ENCODE results near the gene DOCK8.

DOCK8 gene

GRCh38 chr9:459491-460444 is 245.1 kb downstream of the DOCK8 start:
- peak; percentile 15 for DNase-seq (ENCODE audit: low read depth, low spot score)

- no peak for DNase-seq (ENCODE audit: low read depth, low spot score)
Measured at GRCh38 chr9:462121-462520, 247.5 kb downstream of the DOCK8 start.

GRCh38 chr9:462606-463005 is 247.9 kb downstream of the DOCK8 start:
- DNase-seq (ENCODE audit: low read depth, low spot score), result no peak

DNA sequence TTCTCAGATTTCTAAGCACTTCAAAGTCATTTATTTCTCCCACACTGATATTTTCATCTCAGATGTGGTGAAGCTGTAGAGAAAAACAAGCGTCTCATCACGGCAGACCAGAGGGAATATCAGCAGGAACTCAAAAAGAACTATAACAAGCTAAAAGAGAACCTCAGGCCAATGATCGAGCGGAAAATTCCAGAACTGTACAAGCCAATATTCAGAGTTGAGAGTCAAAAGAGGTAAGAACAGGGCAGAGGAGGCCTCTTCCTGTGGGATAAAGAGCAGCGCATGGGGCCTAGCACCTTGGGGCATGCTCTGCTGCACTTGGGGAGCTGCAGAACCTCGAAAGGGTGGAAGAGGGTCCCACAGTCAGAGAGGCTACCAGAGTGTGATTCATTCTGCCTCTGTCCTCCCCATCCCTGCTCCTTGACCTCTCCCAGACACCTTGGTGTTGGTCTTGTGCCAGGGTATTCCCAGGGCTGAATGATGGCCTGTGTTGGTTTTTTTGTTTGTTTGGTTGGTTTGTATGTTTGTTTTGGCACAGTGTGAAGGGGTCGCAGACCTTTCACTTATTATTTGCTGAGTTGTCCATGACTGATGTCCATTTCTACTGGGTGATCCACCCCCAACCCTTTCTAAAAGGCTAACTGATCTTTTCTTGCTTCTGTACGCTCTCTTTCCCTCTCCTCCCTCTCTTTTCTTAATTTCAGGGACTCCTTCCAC is 248.9 kb downstream of the DOCK8 start:
- DNase-seq (ENCODE audit: low read depth, low spot score), result no peak

GRCh38 chr9:466747-467146 is 252.1 kb downstream of the DOCK8 start:
- no peak for DNase-seq (ENCODE audit: low read depth, low spot score)

DNA sequence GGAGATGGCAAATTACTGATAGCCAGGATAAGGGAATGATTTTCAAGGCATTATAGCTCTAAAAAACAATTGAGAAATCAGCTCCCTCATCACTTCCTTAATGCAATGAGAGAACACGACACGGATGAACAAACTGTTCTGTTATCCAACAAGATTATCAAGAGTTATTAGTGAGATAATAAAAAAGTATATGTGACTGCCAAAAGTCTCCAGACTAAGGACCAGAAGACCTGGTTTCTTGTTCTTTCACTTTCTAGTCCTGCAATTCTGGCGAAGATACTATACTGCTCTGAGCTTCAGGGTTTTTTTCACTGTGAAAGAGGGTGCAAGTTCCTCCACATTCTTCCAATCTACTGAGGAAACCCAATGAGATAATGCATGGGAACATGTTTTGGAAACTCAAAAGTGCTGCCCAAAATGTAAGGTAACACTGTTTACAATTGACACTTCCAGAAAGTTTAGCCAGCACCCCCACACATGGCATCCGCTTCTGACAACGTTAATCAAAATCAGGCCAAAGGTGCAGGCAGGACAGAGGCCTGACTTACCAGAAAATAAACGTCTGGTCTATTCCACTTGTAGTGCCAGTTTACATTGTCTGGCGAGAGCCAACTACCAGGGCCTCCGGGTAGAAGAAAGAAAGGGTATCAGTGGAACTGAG is 254.2 kb downstream of the DOCK8 start:
- peak; percentile 17 for DNase-seq (ENCODE audit: low read depth, low spot score)

DNA sequence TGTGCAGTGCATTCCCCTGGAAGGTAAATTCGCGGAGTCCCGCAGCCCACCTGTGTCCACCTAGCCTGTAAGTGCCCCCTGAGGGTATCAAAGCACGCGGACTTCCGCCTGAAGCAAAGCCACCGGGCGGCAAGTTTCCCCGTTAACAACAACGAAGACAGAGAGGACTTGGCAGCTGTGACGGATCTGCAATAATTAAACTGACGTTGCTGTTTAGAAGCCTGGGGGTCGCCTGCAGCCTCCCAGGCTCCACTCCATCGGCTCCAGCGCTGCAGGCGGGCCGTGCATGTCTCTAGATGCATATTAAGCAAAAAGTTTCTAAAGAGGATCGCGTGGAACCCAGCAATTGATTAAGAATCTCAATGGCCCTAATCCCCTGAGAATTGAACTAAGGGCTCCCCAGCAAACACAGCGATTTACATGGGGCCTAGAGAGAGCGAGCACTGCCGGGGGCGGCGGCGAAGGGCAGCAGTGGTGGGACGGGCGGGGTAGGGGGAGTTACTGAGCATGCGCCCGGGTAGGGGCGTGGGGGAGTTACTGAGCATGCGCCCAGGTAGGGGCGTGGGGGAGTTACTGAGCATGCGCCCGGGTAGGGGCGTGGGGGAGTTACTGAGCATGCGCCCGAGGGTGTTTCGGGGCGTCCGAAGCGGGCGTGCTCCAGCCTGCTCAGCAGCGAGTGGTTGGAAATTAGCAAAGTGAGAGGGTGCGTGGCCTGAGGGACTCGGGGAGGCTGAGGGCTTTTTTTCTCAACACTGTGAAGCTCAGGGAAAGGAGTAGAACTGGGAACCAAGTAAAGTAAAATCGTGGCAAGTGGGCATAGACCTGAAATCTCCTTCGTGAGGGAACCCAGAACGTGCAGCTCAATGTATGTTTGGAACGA is 255.2 kb downstream of the DOCK8 start:
- DNase-seq (ENCODE audit: low read depth, low spot score), result peak; percentile 89

GRCh38 chr9:470552-471194 is 256.0 kb downstream of the DOCK8 start:
- DNase-seq (ENCODE audit: low read depth, low spot score), result no peak

DNA sequence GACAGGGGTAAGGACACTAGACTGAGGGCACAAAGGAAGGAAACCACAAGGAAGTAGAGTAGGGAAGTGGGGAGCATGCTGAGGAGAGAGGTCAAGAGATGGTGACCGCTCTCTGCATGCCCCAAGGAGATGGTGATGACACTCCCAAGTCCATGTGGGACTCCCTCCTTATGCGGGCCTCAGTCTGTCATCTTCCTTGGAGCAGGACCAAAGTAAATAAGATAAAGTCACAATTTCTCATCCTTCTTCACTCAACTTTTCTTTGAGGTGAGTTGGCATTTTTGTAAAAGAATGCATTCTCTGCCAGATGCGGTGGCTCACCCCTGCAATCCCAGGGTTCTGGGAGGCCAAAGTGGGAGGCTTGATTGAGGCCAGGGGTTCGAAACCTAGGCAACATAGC is 256.7 kb downstream of the DOCK8 start:
- no peak for DNase-seq (ENCODE audit: low read depth, low spot score)

GRCh38 chr9:472479-473075 is 257.9 kb downstream of the DOCK8 start:
- no peak for DNase-seq (ENCODE audit: low read depth, low spot score)

GRCh38 chr9:477193-477592 is 262.5 kb downstream of the DOCK8 start:
- DNase-seq (ENCODE audit: low read depth, low spot score), result no peak

DNA sequence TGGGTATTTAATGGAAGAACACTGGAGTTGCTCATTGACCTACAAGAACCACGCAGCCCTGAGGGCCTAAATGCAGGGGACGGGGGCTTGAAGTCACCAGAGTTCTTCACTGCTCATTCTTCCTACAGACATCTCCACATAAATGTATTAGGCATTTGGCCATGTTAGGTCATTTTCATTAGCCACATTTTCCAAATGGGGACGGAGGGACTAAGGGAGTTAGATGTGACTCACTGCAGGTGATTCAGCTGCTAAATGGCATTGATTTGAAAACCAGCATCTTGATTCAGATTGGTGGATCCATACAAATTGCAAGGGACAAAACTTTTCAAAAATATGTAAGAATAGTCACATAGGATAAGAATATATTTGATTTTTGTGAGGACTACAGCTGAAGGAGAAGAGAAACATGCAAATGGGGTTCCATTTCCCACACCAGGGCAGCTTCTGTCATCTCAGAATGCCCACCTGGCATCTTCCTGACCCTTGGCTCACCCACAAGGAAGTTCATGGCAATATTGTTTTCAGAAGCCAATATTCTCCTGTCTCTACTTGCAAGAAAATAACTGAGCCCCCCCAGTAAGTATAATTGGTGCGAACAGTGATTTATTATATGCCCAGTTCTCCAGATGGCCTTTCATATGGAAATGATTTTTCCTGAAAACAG is 264.8 kb downstream of the DOCK8 start:
- no peak for DNase-seq (ENCODE audit: low read depth, low spot score)

GRCh38 chr9:479971-480350 is 265.3 kb downstream of the DOCK8 start:
- DNase-seq (ENCODE audit: low read depth, low spot score), result no peak

GRCh38 chr9:482739-483138 is 268.1 kb downstream of the DOCK8 start:
- no peak for DNase-seq (ENCODE audit: low read depth, low spot score)

DNA sequence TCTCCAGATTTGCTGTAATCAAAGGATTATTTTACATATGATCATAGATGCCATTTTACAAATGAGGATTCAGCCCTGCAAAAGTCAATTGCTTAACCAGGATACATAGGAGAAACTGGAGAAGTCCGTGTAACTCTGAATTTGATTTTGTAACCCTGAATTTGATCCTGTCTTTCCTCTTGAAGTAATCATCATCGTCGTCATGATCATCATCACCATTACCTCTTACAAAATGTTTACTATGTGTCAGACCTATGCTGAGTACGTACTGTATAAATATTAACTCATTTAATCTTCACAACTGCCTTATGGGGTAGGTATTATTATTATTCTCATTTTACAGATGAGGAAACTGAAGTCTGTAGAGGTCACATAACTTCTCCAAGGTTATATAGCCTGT is 271.5 kb downstream of the DOCK8 start:
- no peak for DNase-seq (ENCODE audit: low read depth, low spot score)

GRCh38 chr9:487429-487828 is 272.8 kb downstream of the DOCK8 start:
- DNase-seq (ENCODE audit: low read depth, low spot score), result no peak

GRCh38 chr9:488448-488847 is 273.8 kb downstream of the DOCK8 start:
- no peak for DNase-seq (ENCODE audit: low read depth, low spot score)

DNA sequence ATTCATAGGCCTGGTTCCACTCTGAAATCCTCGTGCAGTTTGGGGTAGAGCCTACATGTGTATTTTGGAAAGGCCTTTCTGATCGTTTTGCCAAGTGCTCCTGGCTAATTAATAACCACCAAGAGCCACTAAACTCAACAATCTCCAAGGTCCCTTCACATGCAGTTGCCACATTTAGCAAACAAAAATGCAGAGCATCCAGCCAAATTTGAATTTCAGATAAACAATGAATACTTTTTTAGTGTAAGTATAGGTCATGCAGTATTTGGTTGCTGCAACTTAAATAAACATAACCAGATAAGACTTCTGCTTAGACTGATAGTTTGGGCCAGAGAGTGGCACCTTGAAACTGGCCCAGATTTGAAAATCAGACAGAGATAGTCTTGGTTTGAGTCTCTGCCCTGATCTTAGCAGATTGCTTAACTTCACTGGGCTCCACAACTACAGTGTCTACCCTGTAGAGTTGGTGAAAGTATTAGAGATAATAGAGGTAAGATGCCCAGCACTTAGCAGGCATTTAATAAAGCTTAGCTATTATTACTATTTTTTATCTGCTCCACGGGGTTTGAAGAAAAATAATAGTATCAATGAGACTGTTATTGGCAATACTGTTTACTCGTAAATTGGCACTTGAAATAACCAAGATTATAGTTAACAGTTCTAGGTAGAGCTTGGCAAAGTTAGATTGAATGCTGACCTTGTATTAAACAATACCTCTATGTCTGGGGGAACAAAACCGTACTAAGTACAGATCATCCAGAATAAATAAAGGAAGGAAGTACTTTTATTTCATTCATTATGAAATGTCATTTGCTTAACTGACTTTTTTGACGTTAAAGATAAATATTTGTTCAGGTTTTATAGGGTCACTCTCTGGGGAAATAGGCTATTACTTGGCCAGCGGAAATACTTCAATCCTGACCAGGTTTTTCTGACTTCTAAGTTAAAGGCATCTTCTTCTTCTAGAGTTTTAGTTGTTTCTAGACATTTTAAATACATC is 274.8 kb downstream of the DOCK8 start:
- DNase-seq (ENCODE audit: low read depth, low spot score), result no peak

- DNase-seq (ENCODE audit: low read depth, low spot score), result no peak
Measured at GRCh38 chr9:494764-495163, 280.1 kb downstream of the DOCK8 start.

Data from ELF-1 (cell line).